ENCODE measurements around the gene UBE4B.

Gene UBE4B

DNA sequence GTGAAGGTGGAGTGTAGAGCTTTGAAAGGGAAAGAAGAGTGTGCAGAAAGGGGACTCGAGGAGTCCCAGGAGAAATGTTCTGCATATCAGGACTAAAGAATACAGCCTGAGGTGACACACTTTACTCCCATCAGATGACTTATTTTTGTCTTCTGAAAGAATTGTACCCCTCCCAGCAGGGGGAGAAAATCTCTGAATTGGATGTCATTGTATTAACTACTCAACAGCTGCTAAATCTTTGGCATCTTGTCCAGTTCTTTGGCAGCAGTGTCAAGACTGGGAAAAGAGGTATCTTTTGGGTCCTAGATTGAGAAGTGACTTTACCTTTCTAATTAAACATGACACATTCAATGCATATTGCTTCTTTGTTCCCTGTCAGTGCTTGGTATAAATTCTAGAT lies 18.9 kb downstream of the UBE4B start:
- no peak overlapping the region for H3K4me3 Mint-ChIP-seq
- H3K27ac Mint-ChIP-seq: no peak overlapping the region

DNA sequence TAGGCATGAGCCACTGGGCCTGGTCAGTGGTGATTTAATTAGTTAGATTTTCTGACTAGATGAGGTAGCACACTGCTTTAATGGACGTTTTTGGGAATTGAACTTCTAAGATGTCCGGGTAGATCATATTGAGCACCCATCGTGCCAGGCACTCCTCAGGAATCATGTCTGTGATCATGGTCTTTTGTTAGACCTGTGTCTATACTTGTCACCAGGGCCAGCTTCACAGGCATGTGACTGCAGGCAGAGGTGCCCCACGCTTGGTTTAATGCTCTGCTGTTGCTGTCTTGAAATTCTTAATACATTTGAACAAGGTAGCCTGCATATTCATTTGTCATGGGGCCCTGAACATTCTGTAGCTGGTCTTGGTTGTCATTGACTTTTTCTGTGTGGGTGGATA lies 19.6 kb downstream of the UBE4B start:
- no peaks in the 10 kb centered on the region for H3K27me3 Mint-ChIP-seq
- no peaks in the 10 kb centered on the region for H3K9me3 Mint-ChIP-seq
- no peak overlapping the region for H3K27ac Mint-ChIP-seq
- ATAC-seq (ENCODE audit: low read depth) (no peak), DNase-seq (ENCODE audit: low spot score in 2 of 2) (no peak)
- no peak overlapping the region for H3K4me3 Mint-ChIP-seq
- peaks cover 22% of the 10 kb centered on the region for H3K36me3 Mint-ChIP-seq
- peaks cover 8% of the 10 kb centered on the region for H3K4me1 Mint-ChIP-seq

More for the DNA sequence above, 18.9 kb downstream of the UBE4B start:
- H3K27me3 Mint-ChIP-seq: no peaks in the 10 kb centered on the region
- H3K36me3 Mint-ChIP-seq: peaks cover 22% of the 10 kb centered on the region
- no peak for DNase-seq (ENCODE audit: low spot score in 2 of 2)
- H3K9me3 Mint-ChIP-seq: no peaks in the 10 kb centered on the region
- no peak for ATAC-seq (ENCODE audit: low read depth)
- peaks cover 12% of the 10 kb centered on the region for H3K4me1 Mint-ChIP-seq

DNA sequence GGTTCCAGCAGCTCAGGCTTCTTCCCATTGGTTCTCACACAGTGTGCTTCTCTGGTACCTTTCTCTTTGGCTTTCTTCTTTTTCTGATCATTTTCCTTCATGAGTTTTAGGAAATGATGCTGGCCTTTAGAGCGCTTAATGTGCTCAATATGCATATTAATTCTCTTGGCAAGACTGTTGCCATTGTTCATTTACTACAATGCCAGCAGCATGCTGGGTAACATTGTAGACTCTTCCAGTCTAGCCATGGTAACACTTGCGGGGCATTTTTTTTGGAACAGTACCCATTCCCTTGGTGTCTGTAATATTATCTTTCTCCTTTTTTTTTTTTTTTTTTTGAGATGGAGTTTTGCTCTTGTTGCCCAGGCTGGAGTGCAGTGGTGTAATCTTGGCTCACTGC lies 21.7 kb downstream of the UBE4B start:
- Mint-ChIP-seq H3K4me1 (no peaks in the 10 kb centered on the region), H3K36me3 (peaks cover 16% of the 10 kb centered on the region), H3K27ac (no peak overlapping the region), H3K9me3 (no peaks in the 10 kb centered on the region), H3K4me3 (no peak overlapping the region), H3K27me3 (no peaks in the 10 kb centered on the region)
- ATAC-seq (ENCODE audit: low read depth): no peak
- no peak for DNase-seq (ENCODE audit: low spot score in 2 of 2)

DNA sequence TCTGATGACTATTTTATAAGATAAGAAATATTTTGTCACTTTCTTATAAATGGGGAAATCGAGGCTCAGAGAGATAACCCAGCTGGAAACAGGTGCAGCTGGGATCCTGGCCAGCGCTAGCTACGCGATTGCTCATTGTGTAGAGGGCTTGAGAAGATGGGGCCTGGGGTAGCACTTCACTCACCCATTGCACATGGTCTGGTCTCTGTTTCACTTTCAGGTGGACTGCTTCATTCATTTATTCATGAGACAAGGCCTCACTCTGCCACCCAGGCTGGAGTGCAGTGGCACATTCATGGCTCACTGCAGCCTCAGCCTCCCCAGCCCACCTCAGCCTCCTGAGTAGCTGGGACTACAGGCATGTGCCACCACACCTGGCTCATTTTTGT lies 23.8 kb downstream of the UBE4B start:
- DNase-seq (ENCODE audit: low spot score in 2 of 2) (no peak), ATAC-seq (ENCODE audit: low read depth) (no peak)
- no peak overlapping the region for H3K27ac Mint-ChIP-seq
- H3K4me3 Mint-ChIP-seq: no peak overlapping the region
- H3K27me3 Mint-ChIP-seq: no peaks in the 10 kb centered on the region
- no peaks in the 10 kb centered on the region for H3K4me1 Mint-ChIP-seq
- no peaks in the 10 kb centered on the region for H3K9me3 Mint-ChIP-seq
- H3K36me3 Mint-ChIP-seq: peaks cover 14% of the 10 kb centered on the region

DNA sequence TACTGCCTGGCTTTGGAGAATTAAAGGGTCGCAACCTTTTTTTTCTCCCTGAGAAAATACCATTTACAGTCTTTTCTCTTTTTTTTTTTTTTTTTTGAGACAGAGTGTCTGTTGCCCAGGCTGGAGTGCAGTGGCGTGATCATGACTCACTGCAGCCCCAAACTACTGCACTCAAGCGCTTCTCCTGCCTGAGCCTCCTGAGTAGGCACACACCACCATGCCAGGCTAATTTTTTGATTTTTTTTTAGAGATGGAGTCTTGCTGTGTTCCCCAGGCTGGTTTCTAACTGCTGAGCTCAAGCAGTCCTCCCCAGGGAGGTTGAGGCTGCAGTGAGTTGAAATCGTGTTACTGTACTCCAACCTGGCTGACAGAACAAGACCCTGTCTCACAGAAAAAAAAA lies 24.6 kb downstream of the UBE4B start:
- no peak overlapping the region for H3K4me3 Mint-ChIP-seq
- ATAC-seq (ENCODE audit: low read depth) (no peak), DNase-seq (ENCODE audit: low spot score in 2 of 2) (no peak)
- no peak overlapping the region for H3K27ac Mint-ChIP-seq
- H3K9me3 Mint-ChIP-seq: no peaks in the 10 kb centered on the region
- no peaks in the 10 kb centered on the region for H3K4me1 Mint-ChIP-seq
- H3K27me3 Mint-ChIP-seq: no peaks in the 10 kb centered on the region
- H3K36me3 Mint-ChIP-seq: peaks cover 10% of the 10 kb centered on the region

DNA sequence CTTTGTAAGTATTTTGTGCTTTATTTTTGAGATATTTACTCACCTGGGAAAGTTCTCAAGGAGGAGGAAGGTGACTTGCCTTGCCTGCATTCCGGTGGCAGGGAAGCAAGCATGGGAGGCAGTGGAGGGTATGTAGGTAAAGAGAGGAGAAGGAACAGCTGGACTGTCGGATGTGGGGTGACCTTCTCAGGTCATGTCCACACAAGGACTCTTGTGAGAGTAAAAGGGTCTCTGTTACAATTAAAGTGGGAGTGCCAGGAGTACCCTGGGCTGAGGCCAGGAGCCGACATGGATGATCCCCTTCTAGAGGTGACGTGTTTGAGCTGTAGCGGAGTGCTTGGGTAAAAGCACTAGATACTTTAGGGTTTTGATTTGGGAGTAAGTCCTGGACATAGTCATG lies 25.0 kb downstream of the UBE4B start:
- H3K9me3 Mint-ChIP-seq: no peaks in the 10 kb centered on the region
- H3K36me3 Mint-ChIP-seq: peaks cover 8% of the 10 kb centered on the region
- no peak overlapping the region for H3K27ac Mint-ChIP-seq
- no peak overlapping the region for H3K4me3 Mint-ChIP-seq
- no peaks in the 10 kb centered on the region for H3K27me3 Mint-ChIP-seq
- ATAC-seq (ENCODE audit: low read depth) (no peak), DNase-seq (ENCODE audit: low spot score in 2 of 2) (no peak)
- H3K4me1 Mint-ChIP-seq: no peaks in the 10 kb centered on the region

DNA sequence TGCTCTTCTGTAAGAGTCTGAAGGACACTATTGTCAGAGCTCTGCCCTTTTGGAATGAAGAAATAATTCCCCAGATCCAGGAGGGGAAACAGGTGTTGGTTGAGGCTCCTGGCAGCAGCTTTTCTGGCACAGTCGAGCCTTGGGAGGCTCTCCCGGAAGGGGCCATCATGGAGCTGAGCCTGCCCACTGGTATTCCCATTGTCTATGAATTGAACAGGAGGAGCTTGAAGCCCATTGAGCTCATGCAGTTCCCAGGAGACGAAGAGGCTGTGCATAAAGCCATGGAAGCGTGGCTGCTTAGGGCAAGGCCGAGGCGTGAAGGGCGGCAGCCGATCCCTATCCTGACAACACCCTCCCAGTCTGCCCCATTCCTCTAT lies 26.6 kb downstream of the UBE4B start:
- peaks cover 6% of the 10 kb centered on the region for H3K4me1 Mint-ChIP-seq
- no peaks in the 10 kb centered on the region for H3K27me3 Mint-ChIP-seq
- H3K4me3 Mint-ChIP-seq: no peak overlapping the region
- DNase-seq (ENCODE audit: low spot score in 2 of 2): no peak
- peaks cover 14% of the 10 kb centered on the region for H3K36me3 Mint-ChIP-seq
- no peak for ATAC-seq (ENCODE audit: low read depth)
- no peaks in the 10 kb centered on the region for H3K9me3 Mint-ChIP-seq
- H3K27ac Mint-ChIP-seq: no peak overlapping the region

DNA sequence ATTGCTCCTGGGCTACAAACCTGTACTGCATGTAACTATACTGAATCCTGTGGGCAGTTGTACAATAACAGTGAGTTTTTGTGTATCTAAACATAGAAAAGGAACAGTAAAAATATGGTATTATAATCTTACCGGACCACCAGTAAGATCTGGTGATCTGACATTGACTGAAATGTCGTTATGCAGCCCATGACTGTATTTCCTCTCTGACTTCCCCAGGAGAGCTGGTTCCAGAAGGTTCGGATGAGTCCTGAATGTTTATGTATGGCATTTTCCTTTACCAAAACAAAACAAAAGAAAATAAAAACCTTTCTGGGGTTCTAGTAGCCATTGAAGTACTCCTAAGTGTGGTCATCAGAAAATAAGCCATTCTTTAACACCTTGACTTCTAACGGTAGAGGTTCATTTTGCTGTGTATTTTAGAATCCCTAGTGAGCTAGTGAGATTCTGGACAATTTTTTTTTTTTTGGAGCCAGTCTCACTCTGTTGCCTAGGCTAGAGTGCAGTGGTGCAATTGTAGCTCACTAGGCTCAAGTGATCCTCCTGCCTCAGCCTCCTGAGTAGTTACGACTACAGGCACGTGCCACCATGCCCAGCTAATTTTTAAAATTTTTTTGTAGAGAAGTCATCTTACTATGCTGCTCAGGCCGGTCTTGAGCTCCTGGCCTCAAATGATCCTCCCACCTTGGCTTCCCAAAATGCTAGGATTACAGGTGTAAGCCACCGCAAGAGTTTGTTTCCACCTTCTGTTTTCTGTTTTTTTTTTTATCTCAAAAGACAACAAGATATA lies 27.7 kb downstream of the UBE4B start:
- Mint-ChIP-seq H3K27me3 (no peaks in the 10 kb centered on the region), H3K36me3 (peaks cover 14% of the 10 kb centered on the region), H3K27ac (no peak overlapping the region), H3K9me3 (no peaks in the 10 kb centered on the region), H3K4me3 (no peak overlapping the region), H3K4me1 (peaks cover 11% of the 10 kb centered on the region)
- no peak for DNase-seq (ENCODE audit: low spot score in 2 of 2)
- no peak for ATAC-seq (ENCODE audit: low read depth)

DNA sequence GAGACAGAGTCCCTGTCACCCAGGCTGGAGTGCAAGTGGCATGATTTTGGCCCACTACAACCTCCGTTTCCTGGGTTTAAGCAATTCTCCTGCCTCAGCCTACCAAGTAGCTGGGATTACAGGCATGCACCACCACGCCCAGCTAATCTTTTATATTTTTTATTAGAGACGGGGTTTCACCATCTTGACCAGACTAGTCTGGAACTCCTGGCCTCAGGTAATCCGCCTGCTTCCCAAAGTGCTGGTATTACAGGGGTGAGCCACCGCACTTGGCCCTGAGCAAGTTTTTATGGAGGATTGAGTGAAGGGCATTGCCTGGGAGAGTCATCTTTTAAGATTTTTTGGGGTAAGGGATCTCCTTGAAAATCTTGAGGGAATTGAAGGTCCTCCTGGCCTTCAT lies 28.5 kb downstream of the UBE4B start:
- Mint-ChIP-seq H3K4me3 (no peak overlapping the region), H3K4me1 (peaks cover 11% of the 10 kb centered on the region)
- no peak for DNase-seq (ENCODE audit: low spot score in 2 of 2)

DNA sequence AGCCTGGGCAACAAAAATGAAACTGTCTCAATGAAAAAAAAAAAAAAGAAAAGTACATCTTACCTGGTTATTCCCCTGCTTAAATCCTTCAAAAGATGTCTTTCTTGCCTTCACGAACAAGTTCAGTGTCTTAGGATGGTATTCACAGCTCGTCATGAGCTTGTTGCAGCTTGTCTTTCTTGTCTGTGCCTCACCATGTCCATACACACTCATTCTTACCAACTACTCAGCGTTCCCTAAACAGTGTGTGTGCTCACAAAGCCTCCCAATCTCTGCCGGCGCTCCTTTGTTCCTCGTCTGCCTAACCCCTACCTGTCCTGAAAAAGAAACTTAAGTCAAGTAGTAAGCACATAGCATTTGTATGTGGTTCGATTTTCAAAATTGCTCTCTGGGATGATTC lies 31.1 kb downstream of the UBE4B start:
- Mint-ChIP-seq H3K27ac (no peak overlapping the region), H3K36me3 (peaks cover 9% of the 10 kb centered on the region), H3K4me1 (peaks cover 11% of the 10 kb centered on the region), H3K9me3 (no peaks in the 10 kb centered on the region), H3K27me3 (no peaks in the 10 kb centered on the region), H3K4me3 (no peak overlapping the region)
- no peak for ATAC-seq (ENCODE audit: low read depth)
- no peak for DNase-seq (ENCODE audit: low spot score in 2 of 2)

More for the DNA sequence above, 28.5 kb downstream of the UBE4B start:
- Mint-ChIP-seq H3K9me3 (no peaks in the 10 kb centered on the region), H3K36me3 (peaks cover 14% of the 10 kb centered on the region), H3K27ac (no peak overlapping the region), H3K27me3 (no peaks in the 10 kb centered on the region)
- ATAC-seq (ENCODE audit: low read depth): no peak

DNA sequence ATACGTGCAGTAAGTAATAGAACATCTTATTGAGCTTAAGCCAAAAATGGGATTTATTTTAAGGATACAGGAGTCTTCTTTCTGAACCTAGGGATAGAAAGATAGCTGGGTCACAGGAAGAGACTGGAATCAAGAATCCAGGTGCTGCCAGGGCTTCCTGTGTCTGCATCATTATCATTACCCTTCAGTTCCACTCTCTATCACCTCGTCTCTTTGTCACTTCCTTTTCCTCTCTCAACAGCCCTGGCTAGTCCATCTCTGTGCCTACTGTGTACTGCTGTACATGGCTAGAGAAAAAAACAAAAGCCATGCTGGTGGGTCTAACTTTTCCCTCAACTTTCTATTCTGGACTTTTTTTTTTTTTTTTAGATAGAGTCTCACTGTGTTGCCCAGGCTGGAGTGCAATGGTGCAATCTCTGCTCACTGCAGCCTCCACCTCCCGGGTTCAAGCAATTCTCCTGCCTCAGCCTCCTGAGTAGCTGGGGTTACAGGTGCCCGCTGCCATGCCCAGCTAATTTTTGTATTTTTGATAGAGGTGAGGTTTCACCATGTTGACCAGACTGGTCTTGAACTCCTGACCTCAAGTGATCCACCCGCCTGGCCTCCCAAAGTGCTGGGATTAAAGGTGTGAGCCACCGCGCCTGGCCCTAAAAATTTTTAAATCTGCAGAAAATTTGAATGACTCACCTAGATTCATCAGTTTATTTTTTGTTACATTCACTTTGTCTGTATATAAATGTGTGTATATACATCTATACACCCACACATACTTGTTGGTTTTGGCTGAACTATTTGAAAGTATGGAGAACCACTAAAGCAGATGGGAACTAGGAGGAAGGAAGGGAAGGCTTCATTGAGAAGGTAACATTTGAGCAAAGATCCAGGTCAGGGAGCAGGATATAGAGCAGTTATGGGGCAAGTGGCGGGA lies 31.9 kb downstream of the UBE4B start:
- no peak for DNase-seq (ENCODE audit: low spot score in 2 of 2)
- H3K4me3 Mint-ChIP-seq: no peak overlapping the region
- H3K27ac Mint-ChIP-seq: no peak overlapping the region
- peaks cover 9% of the 10 kb centered on the region for H3K36me3 Mint-ChIP-seq
- H3K27me3 Mint-ChIP-seq: no peaks in the 10 kb centered on the region
- H3K9me3 Mint-ChIP-seq: no peaks in the 10 kb centered on the region
- peaks cover 11% of the 10 kb centered on the region for H3K4me1 Mint-ChIP-seq
- no peak for ATAC-seq (ENCODE audit: low read depth)

DNA sequence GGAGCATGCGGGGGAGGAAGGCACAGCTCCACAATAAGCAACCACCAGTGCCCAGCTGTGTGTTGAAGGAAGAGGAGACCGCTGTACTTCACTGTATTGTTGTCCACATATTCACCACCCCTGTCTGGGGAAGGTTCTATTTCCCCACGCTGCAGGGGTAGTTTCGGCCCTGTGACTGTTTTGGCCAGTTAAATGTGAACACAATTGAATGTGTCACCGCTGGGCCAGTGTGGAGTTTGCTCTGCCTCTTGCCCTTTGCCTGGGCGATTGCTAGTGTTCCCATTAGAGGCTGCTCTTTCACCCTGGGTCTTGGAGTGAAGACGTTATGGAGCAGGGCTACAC lies 32.6 kb downstream of the UBE4B start:
- Mint-ChIP-seq H3K4me3 (no peak overlapping the region), H3K4me1 (peaks cover 11% of the 10 kb centered on the region), H3K36me3 (peaks cover 9% of the 10 kb centered on the region), H3K27ac (no peak overlapping the region), H3K9me3 (no peaks in the 10 kb centered on the region), H3K27me3 (no peaks in the 10 kb centered on the region)
- no peak for ATAC-seq (ENCODE audit: low read depth)
- DNase-seq (ENCODE audit: low spot score in 2 of 2): no peak

DNA sequence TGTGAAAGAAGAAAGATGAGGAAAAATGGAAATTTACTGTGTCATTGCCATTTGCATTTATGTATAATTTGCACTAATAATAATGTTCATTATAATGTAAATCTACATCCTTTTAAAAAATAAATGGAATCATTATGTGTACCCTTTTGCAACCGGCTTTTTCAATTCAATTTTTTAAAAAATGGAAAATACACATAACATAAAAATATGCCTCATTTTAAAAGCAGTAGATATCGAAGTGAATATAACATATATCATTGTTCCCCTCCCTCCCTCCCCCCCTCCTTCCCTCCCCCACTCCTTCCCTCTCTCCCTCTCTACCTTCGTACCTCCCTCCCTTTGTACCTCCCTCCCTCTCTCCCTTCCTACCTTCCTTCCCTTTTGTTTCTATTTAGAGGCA lies 33.0 kb downstream of the UBE4B start:
- Mint-ChIP-seq H3K27me3 (no peaks in the 10 kb centered on the region), H3K36me3 (peaks cover 9% of the 10 kb centered on the region)
- ATAC-seq (ENCODE audit: low read depth): no peak

DNA sequence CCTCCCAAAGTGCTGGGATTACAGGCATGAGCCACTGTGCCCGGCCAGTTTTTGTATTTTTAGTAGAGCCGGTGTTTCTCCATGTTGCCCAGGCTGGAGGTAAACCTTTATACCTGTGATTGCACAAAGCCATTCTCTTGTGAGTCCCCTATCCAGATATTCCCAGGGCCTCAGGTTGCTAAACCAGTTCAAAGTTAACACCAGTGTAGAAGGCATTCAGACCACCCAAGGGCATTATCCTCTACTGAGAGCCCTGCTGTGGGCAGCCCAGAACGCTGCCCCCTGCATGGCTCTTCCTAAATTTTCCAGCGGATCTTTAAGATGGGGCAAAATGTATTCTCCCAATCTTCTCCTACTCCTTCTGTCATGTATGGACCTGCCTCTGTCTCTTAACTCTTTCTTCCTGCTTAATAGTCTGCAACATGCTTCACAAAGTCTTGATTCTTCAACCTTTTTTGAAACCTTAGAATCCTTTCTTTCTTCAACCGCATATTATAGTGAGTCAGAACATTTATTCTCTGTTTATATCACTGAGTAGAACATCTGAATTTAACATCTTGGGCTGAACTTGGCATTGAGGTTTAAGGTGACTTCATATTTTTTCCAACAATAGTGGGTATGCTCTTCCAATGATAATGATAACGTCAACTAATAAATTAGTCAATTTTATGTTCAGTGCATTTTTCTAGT lies 36.0 kb downstream of the UBE4B start:
- ATAC-seq (ENCODE audit: low read depth): no peak
- peaks cover 8% of the 10 kb centered on the region for H3K4me1 Mint-ChIP-seq

More for the DNA sequence above, 33.0 kb downstream of the UBE4B start:
- Mint-ChIP-seq H3K4me3 (no peak overlapping the region), H3K9me3 (no peaks in the 10 kb centered on the region), H3K4me1 (peaks cover 11% of the 10 kb centered on the region), H3K27ac (no peak overlapping the region)
- no peak for DNase-seq (ENCODE audit: low spot score in 2 of 2)

More for the DNA sequence above, 36.0 kb downstream of the UBE4B start:
- Mint-ChIP-seq H3K36me3 (peaks cover 10% of the 10 kb centered on the region), H3K9me3 (no peaks in the 10 kb centered on the region), H3K27me3 (no peaks in the 10 kb centered on the region), H3K4me3 (no peak overlapping the region), H3K27ac (peak overlapping the region; percentile 52)
- no peak for DNase-seq (ENCODE audit: low spot score in 2 of 2)

All from memory B cell (primary cell).